Measurements from ENCODE around the gene HNF4A.

The HNF4A gene

GRCh38 chr20:44420497-44420896, 65.0 kb downstream of the HNF4A start:
- in situ Hi-C loops (cut with MboI; ENCODE audit: low sequenced_read_pairs) = no loop called here

DNA sequence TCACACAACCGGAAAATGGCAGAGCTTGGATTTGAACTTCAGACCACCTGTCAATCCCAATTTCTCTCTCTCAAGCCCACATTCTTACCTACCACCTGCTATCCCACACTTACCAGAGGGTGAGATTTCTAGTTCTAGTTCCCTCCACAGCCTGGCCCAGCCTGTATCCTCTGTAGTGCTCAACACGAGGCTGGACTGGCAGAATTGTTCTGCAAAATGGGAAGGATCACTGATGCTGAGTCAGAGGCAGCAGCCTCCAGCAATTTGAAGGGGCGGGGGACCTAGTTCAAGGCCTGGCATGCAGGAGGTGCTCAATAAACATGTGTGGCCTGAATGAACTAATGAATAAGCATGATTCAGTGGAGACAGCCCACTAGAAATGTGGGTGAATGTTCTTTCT, 66.6 kb downstream of the HNF4A start:
- in situ Hi-C loops (cut with MboI; ENCODE audit: low sequenced_read_pairs) = no loop called here

DNA sequence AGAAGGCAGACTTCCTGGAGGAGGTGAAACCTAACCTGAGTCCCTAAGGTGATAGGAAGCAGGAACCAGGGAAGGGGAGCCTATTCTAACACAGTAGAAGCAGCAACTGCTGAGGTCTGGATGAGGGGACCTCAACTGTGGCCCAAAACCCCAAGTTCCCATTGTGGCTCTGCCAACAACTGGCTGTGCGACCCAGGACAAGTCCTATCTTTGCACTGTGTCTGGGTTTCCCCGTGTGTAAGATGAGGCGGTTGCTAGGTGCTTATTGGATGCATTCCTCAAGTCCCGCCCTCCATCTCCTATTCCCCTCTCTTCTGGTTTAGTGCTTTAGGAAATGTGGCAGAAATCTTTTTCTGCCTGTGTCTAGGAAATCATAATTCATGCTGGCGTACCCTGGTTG, 68.0 kb downstream of the HNF4A start:
- in situ Hi-C loops (cut with MboI; ENCODE audit: low sequenced_read_pairs) = no loop called here

GRCh38 chr20:44424039-44424495, 68.6 kb downstream of the HNF4A start:
- in situ Hi-C loops (cut with MboI; ENCODE audit: low sequenced_read_pairs) = no loop called here

DNA sequence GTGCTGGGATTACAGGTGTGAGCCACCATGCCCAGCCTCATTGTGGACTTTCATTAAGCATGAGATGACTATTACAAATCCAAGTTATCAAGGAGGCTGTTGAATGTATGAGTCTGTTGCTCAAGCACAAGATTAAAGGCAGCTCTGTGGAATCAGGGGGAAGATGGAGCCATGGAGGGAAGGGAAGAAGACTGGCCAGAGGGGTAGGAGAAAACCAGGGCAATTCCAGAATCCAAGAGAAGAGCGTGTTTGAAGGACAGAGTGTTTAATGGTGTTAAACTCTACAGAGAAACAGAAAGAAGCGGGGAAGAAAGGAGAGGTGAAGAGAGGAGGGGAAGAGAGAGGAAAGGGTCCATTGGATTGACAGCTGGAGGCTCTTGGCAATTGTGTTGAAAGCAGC, 70.4 kb downstream of the HNF4A start:
- in situ Hi-C loops (cut with MboI; ENCODE audit: low sequenced_read_pairs) = no loop called here

GRCh38 chr20:44426879-44427790, 71.6 kb downstream of the HNF4A start:
- in situ Hi-C loops (cut with MboI; ENCODE audit: low sequenced_read_pairs) = no loop called here

GRCh38 chr20:44427804-44428173, 72.3 kb downstream of the HNF4A start:
- in situ Hi-C loops (cut with MboI; ENCODE audit: low sequenced_read_pairs) = no loop called here

DNA sequence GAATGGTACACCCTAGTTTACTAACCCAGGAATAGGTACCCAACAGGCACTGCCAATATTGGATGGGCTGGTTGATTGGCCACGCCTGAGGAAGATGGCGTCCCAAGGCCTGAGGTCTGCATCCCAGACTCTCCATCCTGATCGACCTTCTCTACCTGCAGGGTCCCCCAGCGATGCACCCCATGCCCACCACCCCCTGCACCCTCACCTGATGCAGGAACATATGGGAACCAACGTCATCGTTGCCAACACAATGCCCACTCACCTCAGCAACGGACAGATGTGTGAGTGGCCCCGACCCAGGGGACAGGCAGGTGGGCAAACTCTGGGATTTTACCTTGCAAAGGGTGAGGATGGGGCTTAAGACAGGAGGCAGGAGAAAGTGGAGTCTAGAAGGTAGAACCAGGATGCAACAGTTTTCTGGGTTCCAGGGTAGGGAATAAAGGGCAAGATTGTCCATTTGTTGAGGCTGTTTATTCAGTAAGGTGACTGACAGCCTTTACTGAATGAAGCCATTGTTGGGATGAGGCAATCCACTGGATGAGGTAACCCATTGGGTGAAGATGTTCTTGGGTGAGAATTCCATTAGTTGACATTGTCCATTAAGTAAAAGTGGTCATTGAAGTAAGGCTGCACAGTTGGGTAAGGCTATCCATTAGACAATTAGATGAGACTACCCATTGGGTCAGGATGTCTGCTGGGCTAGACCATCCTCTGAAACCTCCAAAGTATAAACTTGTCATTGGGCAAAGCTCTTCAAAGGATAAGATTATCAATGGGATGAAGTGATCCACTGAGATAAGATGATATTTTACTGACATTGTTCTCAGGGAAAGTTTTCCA, 72.9 kb downstream of the HNF4A start:
- in situ Hi-C loops (cut with MboI; ENCODE audit: low sequenced_read_pairs) = no loop called here

DNA sequence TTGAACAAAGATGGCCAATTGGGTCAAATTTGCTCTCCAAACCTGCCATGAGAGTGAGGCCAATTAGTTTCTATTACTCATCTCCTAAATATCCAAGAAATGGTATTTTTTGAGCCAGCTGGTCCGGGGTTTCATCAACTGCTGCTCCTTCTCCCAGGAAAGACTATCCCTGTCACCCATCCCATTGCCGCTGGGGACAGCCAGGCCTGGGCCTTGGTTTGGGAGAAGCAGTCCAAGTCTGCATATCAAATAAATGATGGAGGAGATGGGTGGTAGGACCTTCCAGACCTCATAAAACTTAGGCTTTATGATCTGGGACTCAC, 73.5 kb downstream of the HNF4A start:
- in situ Hi-C loops (cut with MboI; ENCODE audit: low sequenced_read_pairs) = no loop called here

DNA sequence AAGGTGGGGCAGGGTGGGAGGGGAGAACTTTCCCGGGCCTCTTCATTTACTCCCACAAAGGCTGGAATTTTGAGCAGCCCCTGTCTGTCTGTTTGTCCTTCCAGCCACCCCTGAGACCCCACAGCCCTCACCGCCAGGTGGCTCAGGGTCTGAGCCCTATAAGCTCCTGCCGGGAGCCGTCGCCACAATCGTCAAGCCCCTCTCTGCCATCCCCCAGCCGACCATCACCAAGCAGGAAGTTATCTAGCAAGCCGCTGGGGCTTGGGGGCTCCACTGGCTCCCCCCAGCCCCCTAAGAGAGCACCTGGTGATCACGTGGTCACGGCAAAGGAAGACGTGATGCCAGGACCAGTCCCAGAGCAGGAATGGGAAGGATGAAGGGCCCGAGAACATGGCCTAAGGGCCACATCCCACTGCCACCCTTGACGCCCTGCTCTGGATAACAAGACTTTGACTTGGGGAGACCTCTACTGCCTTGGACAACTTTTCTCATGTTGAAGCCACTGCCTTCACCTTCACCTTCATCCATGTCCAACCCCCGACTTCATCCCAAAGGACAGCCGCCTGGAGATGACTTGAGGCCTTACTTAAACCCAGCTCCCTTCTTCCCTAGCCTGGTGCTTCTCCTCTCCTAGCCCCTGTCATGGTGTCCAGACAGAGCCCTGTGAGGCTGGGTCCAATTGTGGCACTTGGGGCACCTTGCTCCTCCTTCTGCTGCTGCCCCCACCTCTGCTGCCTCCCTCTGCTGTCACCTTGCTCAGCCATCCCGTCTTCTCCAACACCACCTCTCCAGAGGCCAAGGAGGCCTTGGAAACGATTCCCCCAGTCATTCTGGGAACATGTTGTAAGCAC, 74.1 kb downstream of the HNF4A start:
- in situ Hi-C loops (cut with MboI; ENCODE audit: low sequenced_read_pairs) = no loop called here

GRCh38 chr20:44430270-44431065, 75.0 kb downstream of the HNF4A start:
- in situ Hi-C loops (cut with MboI; ENCODE audit: low sequenced_read_pairs) = no loop called here

- in situ Hi-C loops (cut with MboI; ENCODE audit: low sequenced_read_pairs) = no loop called here
Measured at GRCh38 chr20:44431118-44431501, 75.6 kb downstream of the HNF4A start.

- in situ Hi-C loops (cut with MboI; ENCODE audit: low sequenced_read_pairs) = no loop called here
Measured at GRCh38 chr20:44431502-44432234, 76.2 kb downstream of the HNF4A start.

- in situ Hi-C loops (cut with MboI; ENCODE audit: low sequenced_read_pairs) = no loop called here
Measured at GRCh38 chr20:44432618-44433577, 77.4 kb downstream of the HNF4A start.

- in situ Hi-C loops (cut with MboI; ENCODE audit: low sequenced_read_pairs) = no loop called here
Measured at GRCh38 chr20:44433751-44434538, 78.4 kb downstream of the HNF4A start.

DNA sequence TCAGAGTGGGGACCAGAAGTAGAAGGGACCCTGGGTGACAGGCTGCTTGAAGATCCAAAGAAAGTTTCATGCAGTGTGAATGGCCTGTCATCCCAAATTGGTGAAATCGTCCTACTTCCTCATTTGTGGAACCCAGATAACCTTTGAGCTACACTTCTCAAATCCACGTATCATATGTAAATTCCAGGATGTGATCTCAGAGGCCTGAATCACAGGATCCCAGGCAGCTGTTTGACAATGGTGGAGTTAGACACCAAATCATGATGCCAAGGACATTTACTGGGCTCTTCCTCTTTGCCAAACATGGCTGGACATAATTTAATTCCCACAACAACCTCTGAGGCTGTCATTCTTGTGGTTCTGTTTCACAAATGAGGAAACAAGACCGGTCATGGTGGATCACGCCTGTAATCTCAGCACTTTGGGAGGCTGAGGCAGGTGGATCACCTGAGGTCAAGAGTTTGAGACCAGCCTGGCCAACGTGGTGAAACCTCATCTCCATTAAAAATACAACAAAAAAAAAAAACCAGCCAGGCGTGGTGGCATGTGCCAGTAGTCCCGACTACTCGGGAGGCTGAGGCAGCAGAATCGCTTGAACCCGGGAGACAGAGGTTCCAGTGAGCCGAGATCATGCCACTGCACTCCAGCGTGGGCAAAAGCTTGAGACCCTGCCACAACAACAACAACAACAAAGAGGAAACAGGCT, 80.3 kb downstream of the HNF4A start:
- in situ Hi-C loops (cut with MboI; ENCODE audit: low sequenced_read_pairs) = no loop called here

- in situ Hi-C loops (cut with MboI; ENCODE audit: low sequenced_read_pairs) = no loop called here
Measured at GRCh38 chr20:44436393-44436792, 80.9 kb downstream of the HNF4A start.

Data from HL-60/S4 treated with phorbol 12-myristate 13-acetate at 8.2 ng/mL for 4 days and 3 days (cell line).